Fibroblast of mammary gland (primary cell): ENCODE data around the gene TEX36.
"Not testable (repeated sequence)": the region's sequence is repeated elsewhere in the genome, so short reads cannot be mapped to it uniquely, and the experiment has no call there.

Experiments used
- DNase-seq: peaks from one replicate; pipeline ENCODE4 v3.0.0-alpha.2; 2010; ENCODE audit warnings: low read depth
- H3K4me3 ChIP-seq: 2 replicates; pipeline ENCODE4 v1.5.1; 2011; ENCODE audit warnings: low read depth, mild to moderate bottlenecking, low read length, moderate library complexity; ENCODE audit not compliant: control insufficient read depth
- CTCF ChIP-seq: conservative IDR thresholded peaks from 2 replicates; pipeline ENCODE4 v1.5.1; 2011; ENCODE audit warnings: low read depth, low read length, inconsistent platforms; ENCODE audit not compliant: control insufficient read depth, insufficient read depth

The TEX36 gene

GRCh38 chr10:125672884-125673283 lies 10.1 kb downstream of the TEX36 start:
- no peak overlapping the region for H3K4me3 ChIP-seq
- DNase-seq, result no peak
- TF ChIP-seq CTCF, result no peak

GRCh38 chr10:125662584-125662983 lies 20.4 kb downstream of the TEX36 start:
- DNase-seq, result no peak
- no peak for TF ChIP-seq CTCF
- H3K4me3 ChIP-seq, result no peak overlapping the region

GRCh38 chr10:125661941-125662515 lies 20.9 kb downstream of the TEX36 start:
- DNase-seq, result peak; percentile 77
- no peak overlapping the region for H3K4me3 ChIP-seq
- no peak for TF ChIP-seq CTCF

GRCh38 chr10:125661431-125661940 lies 21.5 kb downstream of the TEX36 start:
- no peak for TF ChIP-seq CTCF
- no peak overlapping the region for H3K4me3 ChIP-seq
- no peak for DNase-seq

GRCh38 chr10:125659071-125659470 lies 23.9 kb downstream of the TEX36 start:
- TF ChIP-seq CTCF, result no peak
- H3K4me3 ChIP-seq, result no peak overlapping the region
- no peak for DNase-seq

- TF ChIP-seq CTCF, result no peak
- no peak overlapping the region for H3K4me3 ChIP-seq
- DNase-seq, result no peak
Observed at GRCh38 chr10:125656523-125656922, 26.4 kb downstream of the TEX36 start.

GRCh38 chr10:125653113-125653512 lies 29.9 kb downstream of the TEX36 start:
- DNase-seq, result not testable (repeated sequence)

More at GRCh38 chr10:125653113-125653512, 29.9 kb downstream of the TEX36 start:
- not testable (repeated sequence) for H3K4me3 ChIP-seq
